Hepatocyte (in vitro differentiated cells): Measurements from ENCODE around the gene ZBTB42.

Experiments
- EZH2 ChIP-seq: fragments of 200-600 bp; sonication (generic); IDR thresholded peaks from 2 replicates; pipeline ENCODE4 v1.6.1; 2016; ENCODE audit warnings: antibody characterized with exemption, mild to moderate bottlenecking, borderline replicate concordance
- TF ChIP-seq, protein P1 (sequence below): fragments of 200-600 bp; sonication (generic); IDR thresholded peaks from 2 replicates; pipeline ENCODE4 v1.5.1; 2016; ENCODE audit warnings: antibody characterized with exemption, mild to moderate bottlenecking; ENCODE audit not compliant: poor library complexity

- TF ChIP-seq EZH2 = no peak
- TF ChIP-seq, protein P1, sequence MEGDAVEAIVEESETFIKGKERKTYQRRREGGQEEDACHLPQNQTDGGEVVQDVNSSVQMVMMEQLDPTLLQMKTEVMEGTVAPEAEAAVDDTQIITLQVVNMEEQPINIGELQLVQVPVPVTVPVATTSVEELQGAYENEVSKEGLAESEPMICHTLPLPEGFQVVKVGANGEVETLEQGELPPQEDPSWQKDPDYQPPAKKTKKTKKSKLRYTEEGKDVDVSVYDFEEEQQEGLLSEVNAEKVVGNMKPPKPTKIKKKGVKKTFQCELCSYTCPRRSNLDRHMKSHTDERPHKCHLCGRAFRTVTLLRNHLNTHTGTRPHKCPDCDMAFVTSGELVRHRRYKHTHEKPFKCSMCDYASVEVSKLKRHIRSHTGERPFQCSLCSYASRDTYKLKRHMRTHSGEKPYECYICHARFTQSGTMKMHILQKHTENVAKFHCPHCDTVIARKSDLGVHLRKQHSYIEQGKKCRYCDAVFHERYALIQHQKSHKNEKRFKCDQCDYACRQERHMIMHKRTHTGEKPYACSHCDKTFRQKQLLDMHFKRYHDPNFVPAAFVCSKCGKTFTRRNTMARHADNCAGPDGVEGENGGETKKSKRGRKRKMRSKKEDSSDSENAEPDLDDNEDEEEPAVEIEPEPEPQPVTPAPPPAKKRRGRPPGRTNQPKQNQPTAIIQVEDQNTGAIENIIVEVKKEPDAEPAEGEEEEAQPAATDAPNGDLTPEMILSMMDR = no peak
Observed at GRCh38 chr14:104826861-104827176, 25.9 kb downstream of the ZBTB42 start.
